ENCODE measurements around the gene AKNA. TPM values are rescaled to one million over a fixed set of nuclear protein-coding genes. Genes with fewer than 3 reads are reported as not detected.
A peak's percentile ranks its signal among the peaks of the same experiment; 100 is the strongest.

The AKNA gene
- total and polyA plus RNA-seq, 2 donors (not counting 1 experiment from before 2014, with no cell fraction given) = 178 to 407 TPM

GRCh38 chr9:114348906-114349482 is 38.8 kb downstream of the AKNA start:
- intact Hi-C loops (cut with micrococcal nuclease) = loop anchor here (1.0 kb wide), 6 partner anchors 10 to 102 kb away; no protein-coding TSS in a partner anchor
- H3K4me1 ChIP-seq (ENCODE audit: control insufficient read depth in 2 of 2, insufficient read depth in 2 of 2, low read length in 2 of 2) = peaks cover 26 to 36% of the 10 kb centered on the region in 2 donors

More at GRCh38 chr9:114348906-114349482, 38.8 kb downstream of the AKNA start:
- peaks cover 39% of the 10 kb centered on the region for H3K79me2 ChIP-seq (ENCODE audit: control insufficient read depth, insufficient read depth, low read length)
- WGBS (ENCODE audit: insufficient coverage) = 0% methylated on average over 8 of the region's 9 CpGs
- no peaks in the 10 kb centered on the region for H3K27me3 Mint-ChIP-seq
- H3K36me3 ChIP-seq (replicated peaks in 1 of 2; ENCODE audit: control extremely low read depth in 1 of 2, control insufficient read depth in 1 of 2, extremely low read depth in 1 of 2, insufficient read depth in 2 of 2, low read length in 1 of 2) = peaks cover 4 to 96% of the 10 kb centered on the region in 2 experiments
- peak overlapping the region; percentile 97 for H3K27ac Mint-ChIP-seq
- POLR2A ChIA-PET = interaction anchor here (1.0 to 1.7 kb wide), 7 partner anchors 15 to 240 kb away, joined by 4 to 9 read pairs (median 5); partner anchors contain the start of gene AKNA
- H3K9me3 ChIP-seq (ENCODE audit: control extremely low read depth in 1 of 3, control insufficient read depth in 2 of 3, insufficient read depth in 1 of 3, low read length in 2 of 3) = no peaks in the 10 kb centered on the region
- H3K4me3 Mint-ChIP-seq = peak overlapping the region; percentile 83
- TF ChIP-seq, protein P1, sequence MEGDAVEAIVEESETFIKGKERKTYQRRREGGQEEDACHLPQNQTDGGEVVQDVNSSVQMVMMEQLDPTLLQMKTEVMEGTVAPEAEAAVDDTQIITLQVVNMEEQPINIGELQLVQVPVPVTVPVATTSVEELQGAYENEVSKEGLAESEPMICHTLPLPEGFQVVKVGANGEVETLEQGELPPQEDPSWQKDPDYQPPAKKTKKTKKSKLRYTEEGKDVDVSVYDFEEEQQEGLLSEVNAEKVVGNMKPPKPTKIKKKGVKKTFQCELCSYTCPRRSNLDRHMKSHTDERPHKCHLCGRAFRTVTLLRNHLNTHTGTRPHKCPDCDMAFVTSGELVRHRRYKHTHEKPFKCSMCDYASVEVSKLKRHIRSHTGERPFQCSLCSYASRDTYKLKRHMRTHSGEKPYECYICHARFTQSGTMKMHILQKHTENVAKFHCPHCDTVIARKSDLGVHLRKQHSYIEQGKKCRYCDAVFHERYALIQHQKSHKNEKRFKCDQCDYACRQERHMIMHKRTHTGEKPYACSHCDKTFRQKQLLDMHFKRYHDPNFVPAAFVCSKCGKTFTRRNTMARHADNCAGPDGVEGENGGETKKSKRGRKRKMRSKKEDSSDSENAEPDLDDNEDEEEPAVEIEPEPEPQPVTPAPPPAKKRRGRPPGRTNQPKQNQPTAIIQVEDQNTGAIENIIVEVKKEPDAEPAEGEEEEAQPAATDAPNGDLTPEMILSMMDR (IDR thresholded peaks at IDR 0.05) = no peak
- H3K4me3 ChIP-seq (ENCODE audit: control extremely low read depth in 1 of 5, extremely low read depth in 1 of 5, insufficient read depth in 1 of 5, low read depth in 2 of 5, low read length in 4 of 5) = no peak overlapping the region
- peak overlapping the region; percentile 53 for H3K4me2 ChIP-seq (replicated peaks; ENCODE audit: low read depth, low read length, poor library complexity, severe bottlenecking)
- peak; percentile 94 for ATAC-seq (ENCODE audit: low read depth)
- no peaks in the 10 kb centered on the region for H3K9me3 Mint-ChIP-seq (ENCODE audit: insufficient read depth)
- peaks cover 44% of the 10 kb centered on the region for H3K4me1 Mint-ChIP-seq
- CTCF ChIA-PET = interaction anchor here (0.6 to 7.5 kb wide), 11 partner anchors 9 to 159 kb away, joined by 3 to 41 read pairs (median 4); partner anchors contain the start of gene AKNA
- H3K9ac ChIP-seq (ENCODE audit: low read length) = no peak overlapping the region
- no peaks in the 10 kb centered on the region for H3K27me3 ChIP-seq (replicated peaks in 1 of 4; ENCODE audit: control extremely low read depth in 1 of 4, control insufficient read depth in 3 of 4, insufficient read depth in 4 of 4, low read length in 3 of 4)
- H3K27ac ChIP-seq (ENCODE audit: low read length in 2 of 2) = peak overlapping the region; percentile 68 to 80
- peaks cover 65% of the 10 kb centered on the region for H4K20me1 ChIP-seq (ENCODE audit: control insufficient read depth, insufficient read depth, low read length, poor library complexity, severe bottlenecking)
- H2AFZ ChIP-seq (ENCODE audit: insufficient read depth, low read depth, low read length, poor library complexity, severe bottlenecking) = no peak overlapping the region
- peak; percentile 91 for DNase-seq
